Measurements from ENCODE around the gene UBE2H.

Gene UBE2H

DNA sequence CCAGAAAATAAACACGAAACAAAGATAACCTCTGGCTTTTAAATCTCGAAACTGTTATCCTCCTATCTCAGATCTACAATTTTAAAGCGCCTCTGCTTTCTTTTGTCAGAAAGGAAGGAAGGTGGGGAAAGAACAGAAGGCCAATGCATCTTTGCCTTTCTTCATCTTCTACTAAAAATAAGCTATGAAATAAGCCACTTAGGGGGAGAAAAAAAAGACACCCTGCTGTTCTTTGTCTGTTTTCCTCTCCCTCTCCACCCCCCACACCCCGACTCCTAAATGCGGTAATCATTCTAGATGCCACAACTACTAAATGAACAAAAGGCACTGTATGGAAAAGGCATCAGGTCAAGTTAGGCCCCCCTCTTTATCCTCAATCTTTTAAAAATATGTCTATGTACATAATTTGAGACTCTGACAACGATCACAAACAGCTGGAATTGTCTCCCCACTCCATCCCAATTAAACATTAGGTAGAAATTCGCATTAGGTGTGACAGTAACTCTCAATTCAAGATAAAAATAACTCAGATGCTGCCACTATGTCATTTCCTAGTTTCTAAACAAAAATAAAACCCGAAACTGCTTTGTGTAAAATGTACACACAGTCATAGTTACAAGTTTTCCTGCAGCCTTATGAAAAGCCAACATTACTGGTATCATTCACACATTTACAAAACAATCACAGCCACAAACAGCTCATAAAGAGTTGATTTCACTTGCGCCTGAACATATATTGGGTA lies 2.4 kb downstream of the UBE2H start:
- no peak for DNase-seq

DNA sequence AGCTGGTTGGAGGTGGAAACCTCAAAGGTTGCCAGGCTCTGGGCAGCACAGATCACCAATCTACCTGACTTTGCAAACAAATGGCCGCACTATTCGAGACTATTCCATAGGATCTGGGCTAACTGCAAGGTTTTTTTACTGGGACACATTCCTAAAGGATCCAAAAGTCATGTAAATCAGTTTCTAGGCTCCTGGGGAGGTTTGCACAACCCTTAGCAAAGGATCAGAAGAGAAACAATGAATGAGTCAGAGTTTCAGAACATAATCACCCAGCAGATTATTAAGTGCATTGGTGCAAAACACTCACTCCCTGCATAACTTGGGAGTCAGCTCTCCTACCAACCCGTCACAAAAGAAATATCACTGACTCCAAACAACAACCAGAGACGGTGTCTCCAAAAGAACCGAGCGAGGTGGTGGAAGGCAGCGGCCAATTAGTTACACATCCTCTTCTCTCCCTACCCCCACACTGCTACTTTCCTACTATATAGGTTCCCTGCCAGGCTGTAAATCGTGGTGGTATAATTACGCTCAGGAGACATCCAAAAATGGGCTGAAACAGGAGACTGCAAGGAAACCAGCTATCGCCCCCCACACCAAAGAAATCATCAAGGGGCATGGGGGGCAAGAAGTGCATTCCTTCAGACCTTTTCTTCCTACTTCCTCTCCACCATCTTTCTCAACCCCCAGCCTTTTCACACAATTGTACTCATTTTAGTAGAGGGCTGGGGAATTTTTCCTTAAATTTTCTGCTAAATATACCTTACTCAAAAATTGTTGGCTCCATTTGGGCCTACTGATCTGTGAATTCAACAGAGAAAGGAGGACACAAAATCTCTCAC lies 3.2 kb downstream of the UBE2H start:
- DNase-seq: no peak

DNA sequence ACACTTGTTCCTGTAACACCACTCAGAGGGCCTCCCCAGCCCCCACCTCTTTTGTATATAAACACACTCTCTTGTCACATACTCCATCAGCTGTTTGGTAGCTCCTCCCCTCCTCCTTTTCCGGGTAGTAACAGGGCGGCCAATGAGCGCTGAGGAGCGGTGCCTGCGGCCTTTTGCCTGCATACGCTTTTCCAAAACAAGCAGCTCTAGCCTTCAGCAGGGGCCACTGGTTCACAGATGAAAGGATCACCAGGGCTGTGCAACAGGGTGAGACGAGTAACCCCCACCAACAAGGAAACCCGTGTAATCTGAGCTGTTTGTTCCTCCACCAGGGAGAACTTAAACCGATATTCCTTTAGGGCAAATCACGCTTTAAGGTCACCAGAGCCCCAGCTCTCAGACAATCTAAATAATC lies 3.9 kb downstream of the UBE2H start:
- DNase-seq: peak; percentile 70

DNA sequence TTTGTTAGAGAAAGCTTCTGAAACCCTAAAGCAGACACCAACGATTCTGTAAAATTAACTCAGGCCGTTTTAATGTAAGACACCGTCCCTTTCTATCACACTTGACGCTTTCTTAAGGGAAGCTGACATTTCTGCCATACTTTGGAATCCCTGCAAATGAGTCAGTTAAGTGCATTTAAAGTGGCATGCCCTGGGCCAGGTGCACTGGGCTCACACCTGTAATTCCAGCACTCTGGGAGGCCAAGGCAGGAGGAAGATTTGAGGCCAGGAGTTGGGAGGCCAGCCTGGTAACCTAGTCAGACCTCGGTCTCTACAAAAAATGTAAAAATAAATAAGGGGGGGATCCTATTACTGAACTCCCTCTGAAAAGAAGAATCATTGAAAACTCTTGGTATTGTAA lies 4.4 kb downstream of the UBE2H start:
- DNase-seq: no peak

DNA sequence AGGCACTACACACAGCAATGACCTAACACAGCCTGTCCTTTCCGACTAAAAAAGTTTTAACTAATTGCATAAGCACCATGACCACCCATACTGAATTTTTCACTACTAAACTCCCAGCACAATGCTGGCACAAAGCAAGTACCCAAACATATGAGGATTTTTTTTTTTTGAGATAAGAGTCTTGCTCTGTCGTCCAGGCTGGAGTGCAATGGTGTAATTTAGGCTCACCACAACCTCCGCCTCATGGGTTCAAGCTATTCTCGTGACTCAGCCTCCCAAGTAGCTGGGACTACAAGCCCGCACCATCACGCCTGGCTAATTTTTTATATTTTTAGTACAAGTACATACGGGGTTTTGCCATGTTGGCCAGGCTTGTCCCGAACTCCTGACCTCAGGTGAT lies 5.1 kb downstream of the UBE2H start:
- DNase-seq: no peak

DNA sequence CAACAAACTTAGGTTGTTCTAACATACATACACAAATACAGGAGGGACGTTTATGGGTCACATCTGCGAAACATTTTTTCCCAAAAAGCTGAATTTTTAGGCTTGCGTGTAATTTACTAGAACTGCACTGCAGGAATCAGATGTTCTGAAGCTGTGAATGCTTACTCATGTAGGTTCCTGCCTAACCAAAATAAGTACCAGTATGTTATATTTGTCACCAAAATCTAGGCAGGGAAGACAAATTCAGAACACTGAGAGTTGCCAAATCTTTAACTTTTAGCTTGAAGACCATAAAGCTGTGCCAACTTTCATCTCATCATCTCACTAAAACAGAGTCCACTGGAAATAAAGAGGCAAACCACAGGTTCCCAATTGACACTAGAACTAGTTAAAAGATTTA lies 5.7 kb downstream of the UBE2H start:
- DNase-seq: no peak

GRCh38 chr7:129946282-129946681 lies 6.5 kb downstream of the UBE2H start:
- no peak for DNase-seq

DNA sequence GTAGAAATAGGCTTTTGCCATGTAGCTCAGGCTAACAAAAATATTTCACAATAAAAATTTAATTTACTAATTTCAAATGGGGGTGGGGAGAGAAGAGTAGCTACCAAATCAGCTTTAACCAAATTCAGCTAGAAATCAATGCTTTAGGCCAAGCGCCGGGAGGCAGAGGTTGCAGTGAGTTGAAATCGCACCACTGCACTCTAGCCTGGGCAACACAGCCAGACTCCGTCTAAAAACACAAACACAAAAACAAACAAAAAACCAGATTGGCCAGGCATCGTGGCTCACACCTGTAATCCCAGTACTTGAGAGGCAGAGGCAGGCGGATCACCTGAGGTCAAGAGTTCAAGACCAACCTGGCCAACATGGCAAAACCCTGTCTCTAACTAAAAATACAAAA lies 9.4 kb downstream of the UBE2H start:
- DNase-seq: no peak

- DNase-seq: no peak
These were observed 12.4 kb downstream of the UBE2H start for GRCh38 chr7:129940329-129940728.

GRCh38 chr7:129939881-129940280 lies 12.9 kb downstream of the UBE2H start:
- no peak for DNase-seq

GRCh38 chr7:129933627-129934026 lies 19.1 kb downstream of the UBE2H start:
- no peak for DNase-seq

DNA sequence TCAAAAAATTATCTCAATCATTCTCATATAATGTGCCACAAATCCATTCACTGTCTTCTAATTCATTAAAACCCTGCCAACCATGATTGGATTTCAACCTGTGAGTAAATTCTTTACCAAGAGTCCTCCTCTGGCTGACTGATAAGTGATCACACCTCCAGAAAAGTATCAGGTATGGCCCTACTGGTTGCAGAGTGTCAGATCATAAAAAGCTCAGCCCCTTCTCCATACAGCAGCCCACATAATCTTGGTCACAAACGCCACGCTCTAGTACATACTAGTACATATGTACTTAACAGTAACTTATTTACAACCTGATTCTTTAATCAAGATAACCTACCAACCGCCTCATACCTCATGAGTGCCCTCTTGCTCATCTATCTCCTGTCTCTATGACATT lies 26.1 kb downstream of the UBE2H start:
- no peak for DNase-seq

- DNase-seq: no peak
These were observed 27.3 kb downstream of the UBE2H start for GRCh38 chr7:129925416-129926002.

GRCh38 chr7:129924602-129925001 lies 28.2 kb downstream of the UBE2H start:
- DNase-seq: no peak

DNA sequence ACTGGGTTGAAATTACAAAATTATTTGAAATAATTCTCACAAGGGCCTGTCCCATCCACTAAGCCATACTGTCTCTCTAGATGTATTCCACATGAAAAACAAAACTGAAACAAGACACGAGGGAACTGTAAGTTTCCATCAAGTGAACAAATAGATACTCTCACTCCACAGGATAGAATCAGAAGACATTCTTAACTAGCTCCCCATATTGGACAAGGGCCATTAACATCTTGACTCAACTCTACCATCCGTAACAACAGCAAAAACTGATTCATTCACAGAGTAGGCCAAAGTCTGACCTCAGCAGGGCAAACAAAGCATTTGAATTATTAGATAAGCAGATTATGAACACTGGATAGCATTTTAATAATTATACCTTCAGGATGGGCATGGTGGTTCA lies 29.1 kb downstream of the UBE2H start:
- no peak for DNase-seq

- no peak for DNase-seq
These were observed 33.3 kb downstream of the UBE2H start for GRCh38 chr7:129919492-129919891.

DNA sequence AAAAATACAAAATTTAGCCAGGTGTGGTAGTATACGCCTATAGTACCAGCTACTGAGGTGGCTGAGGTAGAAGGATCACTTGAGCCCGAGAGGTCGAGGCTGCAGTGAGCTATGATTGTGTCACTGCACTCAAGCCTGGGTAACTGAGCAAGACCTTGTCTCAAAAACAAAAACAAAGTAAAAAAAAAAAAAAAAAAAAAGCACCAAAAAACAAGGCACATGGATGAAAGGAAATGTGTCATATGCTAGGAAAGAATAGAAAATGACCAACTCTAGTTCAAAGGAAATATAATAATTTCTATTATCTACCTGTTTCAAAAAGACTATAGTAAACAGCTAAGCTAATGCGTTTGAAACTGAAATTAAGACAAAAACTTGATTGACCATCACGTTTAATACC lies 33.8 kb downstream of the UBE2H start:
- no peak for DNase-seq

DNA sequence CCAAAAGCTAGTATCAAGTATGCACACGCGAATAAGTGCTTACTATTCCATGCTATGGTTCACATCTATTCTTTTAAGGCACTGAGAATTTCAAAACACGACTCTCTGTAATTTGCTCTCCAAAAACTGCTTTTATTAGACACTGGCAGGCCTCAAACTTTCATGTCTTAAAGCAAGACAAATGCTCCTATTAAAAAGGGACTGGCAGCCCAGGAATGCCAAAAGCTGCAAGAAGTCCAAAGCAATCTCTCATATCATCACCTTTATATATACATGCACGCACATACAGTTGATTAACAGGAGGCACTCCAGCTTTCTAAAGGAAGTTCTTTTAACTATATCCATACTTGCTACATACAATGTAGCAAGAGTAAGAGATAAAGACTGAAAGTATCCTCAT lies 34.8 kb downstream of the UBE2H start:
- DNase-seq: no peak

- no peak for DNase-seq
These were observed 38.1 kb downstream of the UBE2H start for GRCh38 chr7:129914536-129915272.

- DNase-seq: no peak
These were observed 39.3 kb downstream of the UBE2H start for GRCh38 chr7:129913428-129913827.

GRCh38 chr7:129911790-129912189 lies 41.0 kb downstream of the UBE2H start:
- DNase-seq: no peak

DNA sequence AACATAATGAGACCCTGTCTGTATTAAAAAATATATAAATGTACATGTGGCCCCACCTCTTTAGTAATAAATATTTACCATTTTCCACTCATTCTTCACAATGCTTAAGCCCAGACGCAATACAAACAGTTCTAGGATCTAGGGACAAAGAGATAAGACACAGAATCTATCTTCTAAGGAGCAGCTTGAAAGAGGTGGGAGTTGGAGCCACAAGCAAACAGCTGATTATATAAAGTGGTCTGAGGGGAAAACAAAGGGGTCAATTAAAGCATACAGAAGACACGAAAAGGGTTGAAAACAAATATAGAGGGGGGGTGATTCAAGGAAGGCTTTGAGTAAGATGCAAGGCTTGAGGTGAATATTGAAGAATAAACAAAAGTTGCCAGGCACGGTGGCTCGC lies 43.1 kb downstream of the UBE2H start:
- DNase-seq: no peak

DNA sequence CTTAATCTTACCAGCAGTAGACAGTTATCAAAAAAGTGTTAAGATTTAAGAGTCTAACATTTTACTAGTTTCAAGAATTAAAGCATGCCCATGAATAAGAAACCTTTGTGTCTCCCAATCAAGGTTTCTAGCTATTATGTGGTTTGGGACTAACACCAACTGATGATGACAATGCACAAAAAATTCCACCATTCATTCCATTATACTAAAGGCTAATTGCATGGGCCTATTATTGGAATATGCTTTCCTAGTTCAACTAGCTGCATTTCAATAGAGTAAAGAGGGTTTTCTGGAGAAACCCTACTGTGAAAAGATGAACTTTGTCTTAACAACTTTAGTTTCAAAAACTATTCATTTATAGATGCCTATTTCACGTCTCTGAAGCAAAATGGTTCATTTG lies 44.6 kb downstream of the UBE2H start:
- no peak for DNase-seq

All from SHP77 treated with DMSO at 0.1 percent for 48 hours (cell line).